Caco-2 (cell line): ENCODE data around the gene OAT. TPM values are rescaled to one million over a fixed set of nuclear protein-coding genes. Genes with fewer than 3 reads are reported as not detected.

Source experiments
- Bru-seq: library from RNA; stranded (reverse); fragments of 400-500 nt; gene quantifications from one replicate; lab custom pipeline; 2021; lab: Mats Ljungman, UMichigan
- BruChase-seq, 2 experiments: library from RNA; stranded (reverse); fragments of 400-500 nt; gene quantifications; one replicate each; lab custom pipeline; 2021; lab: Mats Ljungman, UMichigan
- BruUV-seq: library from RNA; stranded (reverse); fragments of 400-500 nt; replicated peaks from 2 replicates; lab custom pipeline; 2021; lab: Mats Ljungman, UMichigan
- CTCF ChIA-PET: fragments of 300-600 bp; sonication (Branson Sonifier 250); formaldehyde crosslinking; loops from one replicate; lab custom pipeline; 2022; ENCODE audit warnings: antibody characterized with exemption; lab: Charles Lee
- POLR2A ChIA-PET: fragments of 300-600 bp; sonication (Branson Sonifier 250); formaldehyde crosslinking; loops from one replicate; lab custom pipeline; 2022; ENCODE audit warnings: antibody characterized with exemption; lab: Charles Lee
- DNase-seq, 2 experiments: peaks; one replicate each; pipeline versions ENCODE4 v3.0.0 to v3.0.0-alpha.2; 2020 to 2022
- H3K27me3 ChIP-seq: replicated peaks from 2 replicates; pipeline ENCODE4 v1.6.0; 2011; ENCODE audit warnings: low read length; ENCODE audit not compliant: control insufficient read depth, insufficient read depth
- H3K36me3 ChIP-seq: 2 replicates; pipeline ENCODE4 v1.5.1; 2011; ENCODE audit warnings: low read length; ENCODE audit not compliant: control insufficient read depth, insufficient read depth
- H3K4me1 ChIP-seq: fragments of 250-450 bp; sonication (Bioruptor Pico); 2 replicates; pipeline ENCODE4 v1.5.1; 2020; ENCODE audit warnings: mild to moderate bottlenecking
- H3K4me3 ChIP-seq: 2 replicates; pipeline ENCODE4 v1.5.1; 2011; ENCODE audit warnings: low read depth, mild to moderate bottlenecking, control low read depth, low read length
- H3K9me3 ChIP-seq: fragments of 250-450 bp; sonication (Bioruptor Pico); 2 replicates; pipeline ENCODE4 v1.5.1; 2020; ENCODE audit warnings: mild to moderate bottlenecking, moderate library complexity
- H3K27ac Mint-ChIP-seq: one replicate; pipeline ENCODE4 v1.8.0; 2022; ENCODE audit warnings: mixed read lengths; ENCODE audit not compliant: unreplicated experiment
- H3K27me3 Mint-ChIP-seq: one replicate; pipeline ENCODE4 v1.8.0; 2022; ENCODE audit warnings: mixed read lengths; ENCODE audit not compliant: insufficient read depth, unreplicated experiment
- H3K36me3 Mint-ChIP-seq: one replicate; pipeline ENCODE4 v1.8.0; 2022; ENCODE audit warnings: mild to moderate bottlenecking, mixed read lengths; ENCODE audit not compliant: insufficient read depth, unreplicated experiment
- H3K4me1 Mint-ChIP-seq: one replicate; pipeline ENCODE4 v1.8.0; 2022; ENCODE audit warnings: low read depth, mixed read lengths; ENCODE audit not compliant: unreplicated experiment
- H3K4me3 Mint-ChIP-seq: one replicate; pipeline ENCODE4 v1.8.0; 2022; ENCODE audit warnings: mild to moderate bottlenecking, moderate library complexity, mixed read lengths; ENCODE audit not compliant: unreplicated experiment
- H3K9me3 Mint-ChIP-seq: one replicate; pipeline ENCODE4 v1.8.0; 2022; ENCODE audit warnings: mixed read lengths; ENCODE audit not compliant: unreplicated experiment
- CTCF ChIP-seq, 2 experiments: fragments of 200-600 bp in 1 of 2; IDR thresholded peaks; 1 replicate in 1 of 2; 2 replicates in 1 of 2; pipeline versions ENCODE4 v1.5.1 to v1.8.0; 2011 to 2022; ENCODE audit warnings: antibody characterized with exemption in 1 of 2, control low read depth in 1 of 2, inconsistent platforms in 1 of 2, low read depth in 1 of 2, low read length in 1 of 2, mild to moderate bottlenecking in 1 of 2, moderate library complexity in 1 of 2; ENCODE audit not compliant: insufficient read depth in 1 of 2, severe bottlenecking in 1 of 2, unreplicated experiment in 1 of 2
- intact Hi-C: fragments of 100-400 bp; cut with micrococcal nuclease; formaldehyde crosslinking; loops from one replicate; pipeline ENCODE4 v1.10.0; 2022; ENCODE audit not compliant: unreplicated experiment
- long read RNA-seq: library from polyadenylated mRNA; stranded (forward); transcript quantifications from one replicate; pipeline ENCODE4 v2.0.0, GENCODE V29; 2022
- total RNA-seq: library from RNA; stranded (reverse); gene quantifications from 2 replicates; pipeline ENCODE4 v1.2.3, GENCODE V29; 2022

Gene OAT
- 312 and 316 TPM in 2 replicates for total RNA-seq
- percentile 96 among the genes with signal in this experiment for Bru-seq, nascent RNA
- BruChase-seq, experiment 1, labeled RNA remaining after a 2-hour chase: percentile 97 among the genes with signal in this experiment
- percentile 98 among the genes with signal in this experiment for BruChase-seq, experiment 2, labeled RNA remaining after a 6-hour chase
- long read RNA-seq, transcript OAT-201 (10 exons, 2,048 nt): major isoform, 540 of 604 reads
- long read RNA-seq, transcript OAT-208 (9 exons, 1,864 nt): minor isoform, 9 of 604 reads
- long read RNA-seq, partial matches to known transcripts: 26 of 604 reads
- long read RNA-seq, other reads (novel, unspliced or antisense): 26 of 604 reads

- intact Hi-C loops: loop anchor here (2.0 kb wide), 1 partner anchor 52 kb away; no protein-coding TSS in a partner anchor
- H3K4me3 Mint-ChIP-seq: peak within 1 kb of the TSS; percentile 80
- peak within 1 kb of the TSS; percentile 85 for H3K4me3 ChIP-seq
- peaks cover 6% of the 10 kb centered on the region for H3K4me1 Mint-ChIP-seq
- no peaks in the 10 kb centered on the region for H3K9me3 ChIP-seq
- no peaks in the 10 kb centered on the region for H3K27me3 ChIP-seq
- H3K27me3 Mint-ChIP-seq: no peaks in the 10 kb centered on the region
- CTCF ChIA-PET: interaction anchor here (0.6 to 1.4 kb wide), 10 partner anchors 15 to 84 kb away, joined by 3 to 10 read pairs (median 3); partner anchors contain the start of genes LHPP and NKX1-2
- H3K27ac Mint-ChIP-seq: peak within 1 kb of the TSS; percentile 63
- peaks cover 45% of the 10 kb centered on the region for H3K4me1 ChIP-seq
- peak; percentile 96 to 98 for DNase-seq
- TF ChIP-seq CTCF (IDR thresholded peaks at IDR 0.05; ENCODE audit: insufficient read depth in 1 of 2, low read depth in 1 of 2, low read length in 1 of 2, severe bottlenecking in 1 of 2, unreplicated experiment in 1 of 2): peak in 1 of 2 experiments; percentile 53
- H3K9me3 Mint-ChIP-seq: no peaks in the 10 kb centered on the region
- BruUV-seq: no TSS peak
- POLR2A ChIA-PET: interaction anchor here (0.6 to 1.1 kb wide), 8 partner anchors 9 to 398 kb away, joined by 3 to 26 read pairs (median 3); partner anchors contain the start of gene LHPP
- H3K36me3 ChIP-seq: no peaks in the 10 kb centered on the region
- H3K36me3 Mint-ChIP-seq: peaks cover 21% of the 10 kb centered on the region
These were observed at the start of gene OAT for GRCh38 chr10:124418726-124419501. Gene OAT (minus strand): TSS chr10:124418923. CDS start chr10:124412171, 6,752 bp downstream.

GRCh38 chr10:124467165-124467564 lies 48.4 kb upstream of the OAT start:
- Mint-ChIP-seq H3K4me1 (peaks cover 38% of the 10 kb centered on the region), H3K27ac (peak overlapping the region; percentile 35), H3K4me3 (no peak overlapping the region), H3K27me3 (no peaks in the 10 kb centered on the region), H3K9me3 (no peaks in the 10 kb centered on the region), H3K36me3 (peaks cover 14% of the 10 kb centered on the region)
- H3K4me3 ChIP-seq: no peak overlapping the region
- ChIA-PET CTCF (no interaction called here), POLR2A (no interaction called here)
- BruUV-seq: no TSS peak
- no peak for DNase-seq
- H3K36me3 ChIP-seq: no peaks in the 10 kb centered on the region; the same call in none of the 2 replicates
- intact Hi-C loops: no loop called here
- H3K9me3 ChIP-seq: no peaks in the 10 kb centered on the region
- H3K4me1 ChIP-seq: peaks cover 28% of the 10 kb centered on the region
- TF ChIP-seq CTCF (IDR thresholded peaks at IDR 0.05; ENCODE audit: insufficient read depth in 1 of 2, low read depth in 1 of 2, low read length in 1 of 2, severe bottlenecking in 1 of 2, unreplicated experiment in 1 of 2): no peak
- H3K27me3 ChIP-seq: no peaks in the 10 kb centered on the region
